ENCODE measurements around the gene SLC19A2. TPM values are rescaled to one million over a fixed set of nuclear protein-coding genes. Genes with fewer than 3 reads are reported as not detected.

SLC19A2 gene
- total RNA-seq, 1 experiment from 2014 or later: 12.8 TPM

DNA sequence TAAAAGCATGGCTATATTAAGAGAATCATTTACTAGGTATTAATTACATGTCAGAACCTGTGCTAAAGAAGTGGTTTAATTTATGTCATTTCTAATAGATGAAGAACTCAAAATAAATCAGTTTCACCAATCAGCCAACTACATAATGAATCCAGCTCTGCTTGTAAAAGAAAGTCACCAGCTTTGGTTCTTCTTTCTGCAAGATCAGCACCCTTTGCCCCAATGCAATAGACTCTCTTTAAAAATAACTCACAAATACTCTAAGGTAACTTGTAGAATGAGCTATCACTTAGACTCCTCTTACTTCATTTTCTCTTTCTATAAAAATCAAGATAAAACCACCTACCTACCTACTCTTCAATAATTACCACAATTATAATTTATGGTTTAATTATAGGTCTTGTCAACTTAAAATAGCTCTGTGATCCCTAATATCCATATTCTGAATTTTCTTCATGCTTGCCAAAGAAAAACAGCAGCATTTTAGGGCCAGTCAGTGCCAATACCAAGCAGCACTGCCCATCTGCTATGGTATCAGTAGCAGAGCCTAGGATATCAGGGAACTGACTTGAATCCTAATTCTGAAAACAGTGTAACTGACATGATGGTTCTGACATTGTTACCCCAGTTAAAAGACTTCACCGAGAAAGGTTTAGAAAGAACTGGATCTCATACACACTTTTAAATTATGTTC lies 11.3 kb downstream of the SLC19A2 start:
- TF ChIP-seq, protein P1, sequence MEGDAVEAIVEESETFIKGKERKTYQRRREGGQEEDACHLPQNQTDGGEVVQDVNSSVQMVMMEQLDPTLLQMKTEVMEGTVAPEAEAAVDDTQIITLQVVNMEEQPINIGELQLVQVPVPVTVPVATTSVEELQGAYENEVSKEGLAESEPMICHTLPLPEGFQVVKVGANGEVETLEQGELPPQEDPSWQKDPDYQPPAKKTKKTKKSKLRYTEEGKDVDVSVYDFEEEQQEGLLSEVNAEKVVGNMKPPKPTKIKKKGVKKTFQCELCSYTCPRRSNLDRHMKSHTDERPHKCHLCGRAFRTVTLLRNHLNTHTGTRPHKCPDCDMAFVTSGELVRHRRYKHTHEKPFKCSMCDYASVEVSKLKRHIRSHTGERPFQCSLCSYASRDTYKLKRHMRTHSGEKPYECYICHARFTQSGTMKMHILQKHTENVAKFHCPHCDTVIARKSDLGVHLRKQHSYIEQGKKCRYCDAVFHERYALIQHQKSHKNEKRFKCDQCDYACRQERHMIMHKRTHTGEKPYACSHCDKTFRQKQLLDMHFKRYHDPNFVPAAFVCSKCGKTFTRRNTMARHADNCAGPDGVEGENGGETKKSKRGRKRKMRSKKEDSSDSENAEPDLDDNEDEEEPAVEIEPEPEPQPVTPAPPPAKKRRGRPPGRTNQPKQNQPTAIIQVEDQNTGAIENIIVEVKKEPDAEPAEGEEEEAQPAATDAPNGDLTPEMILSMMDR (conservative IDR thresholded peaks at IDR 0.05): no peak
- Histone ChIP-seq H3K9me3 (ENCODE audit: control insufficient read depth, low read depth, low read length) (no peaks in the 10 kb centered on the region), H2BK12ac (ENCODE audit: insufficient read length, low read depth, low read length) (no peak overlapping the region), H4K5ac (ENCODE audit: insufficient read length, low read depth, low read length) (no peak overlapping the region), H3K4me1 (ENCODE audit: insufficient read depth, low read length) (no peaks in the 10 kb centered on the region; the same call in 1 of the 2 replicates), H3K9ac (ENCODE audit: extremely low read depth, insufficient read length, low read length) (no peak overlapping the region), H4K20me1 (ENCODE audit: control insufficient read depth, insufficient read depth, insufficient read length) (no peaks in the 10 kb centered on the region), H2AK5ac (ENCODE audit: insufficient read length, low read length) (no peak overlapping the region), H3K14ac (ENCODE audit: insufficient read depth, low read length) (no peak overlapping the region), H3K18ac (ENCODE audit: insufficient read length, low read depth, low read length) (no peak overlapping the region), H3K4ac (ENCODE audit: low read depth, low read length) (no peak overlapping the region), H2BK20ac (ENCODE audit: low read depth, low read length, poor library complexity, severe bottlenecking) (no peak overlapping the region), H3K79me1 (ENCODE audit: insufficient read depth, low read depth, low read length, poor library complexity, severe bottlenecking) (peaks cover 6% of the 10 kb centered on the region), H2BK120ac (ENCODE audit: low read depth, low read length, poor library complexity, severe bottlenecking) (no peak overlapping the region), H3K27ac (ENCODE audit: insufficient read length, low read depth, low read length) (no peak overlapping the region), H3K23me2 (ENCODE audit: insufficient read length, low read depth, low read length, poor library complexity, severe bottlenecking) (no peaks in the 10 kb centered on the region), H4K8ac (replicated peaks; ENCODE audit: insufficient read length, low read depth, low read length) (no peak overlapping the region), H4K91ac (ENCODE audit: insufficient read length, low read depth, low read length) (no peak overlapping the region), H3K56ac (ENCODE audit: insufficient read length, low read depth, low read length) (no peak overlapping the region), H2BK5ac (ENCODE audit: insufficient read length, low read length) (no peak overlapping the region), H3K79me2 (ENCODE audit: insufficient read depth, low read length) (no peaks in the 10 kb centered on the region; the same call in 1 of the 2 replicates), H3K27me3 (ENCODE audit: insufficient read depth, low read length) (no peaks in the 10 kb centered on the region), H3K23ac (ENCODE audit: insufficient read length, low read depth, low read length) (no peak overlapping the region), H3T11ph (ENCODE audit: low read length) (no peak overlapping the region), H2BK15ac (ENCODE audit: low read depth, low read length) (no peak overlapping the region), H2AFZ (ENCODE audit: low read length) (no peak overlapping the region), H3K4me2 (ENCODE audit: insufficient read depth, insufficient read length, low read length) (no peak overlapping the region)
- WGBS (ENCODE audit: extremely low coverage, insufficient read length, low lambda C conversion rate): no CpG with 5 or more reads among the region's 1 CpG
- Mint-ChIP-seq H3K9me3 (no peaks in the 10 kb centered on the region), H3K27me3 (ENCODE audit: low read depth) (no peaks in the 10 kb centered on the region), H3K36me3 (ENCODE audit: insufficient read depth in 1 of 3, low read depth in 3 of 3) (peaks cover 13 to 15% (median 14%) of the 10 kb centered on the region in 3 experiments; a peak in 6 of 7 replicates), H3K4me1 (peaks cover 14 to 15% of the 10 kb centered on the region in 2 experiments), H3K4me3 (no peak overlapping the region), H3K27ac (no peak overlapping the region)
- DNase-seq: no peak

Data from H9 (cell line).